Activated CD8-positive, alpha-beta memory T cell treated with anti-CD3 and anti-CD28 coated beads, Interleukin-2, amount 50 U/mL, for 48 hours (primary cell): ENCODE data around the gene YBX2.

Experiments used
- DNase-seq: peaks from one replicate; pipeline ENCODE4 v3.0.0-alpha.2; 2020

Gene YBX2

DNA sequence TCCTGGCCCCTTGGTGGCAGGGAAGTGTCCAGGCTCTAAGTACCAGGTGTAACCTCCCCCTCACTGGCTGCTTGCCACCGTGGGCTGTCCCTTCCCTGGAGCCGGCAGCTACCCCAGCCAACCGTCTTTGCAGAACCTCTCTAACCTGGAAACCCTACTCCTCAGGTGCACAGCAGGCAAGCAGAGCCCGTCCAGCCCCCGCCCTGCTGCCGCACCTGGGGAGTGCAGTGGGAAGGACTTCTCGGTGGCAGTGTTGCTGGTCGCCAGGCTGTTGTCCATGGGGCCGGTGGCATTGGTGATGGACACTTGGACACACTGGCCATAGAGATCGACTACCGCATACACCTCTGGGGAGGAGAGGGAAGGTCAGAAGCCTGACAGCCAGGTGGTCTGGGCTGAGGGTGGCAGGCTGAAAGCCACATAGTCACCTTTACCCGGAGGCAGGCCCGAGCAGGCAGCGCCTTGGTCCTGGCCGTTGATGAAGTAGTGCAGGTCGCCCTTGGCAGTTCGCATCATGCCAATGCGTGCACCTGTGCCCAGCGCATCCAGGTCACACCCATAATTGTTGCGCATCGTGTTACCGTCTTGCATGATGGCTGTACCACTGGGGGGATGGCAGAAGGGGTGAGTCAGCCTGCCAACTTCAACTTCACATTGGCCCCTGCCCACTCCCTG lies 28.2 kb upstream of the YBX2 start:
- DNase-seq = no peak

DNA sequence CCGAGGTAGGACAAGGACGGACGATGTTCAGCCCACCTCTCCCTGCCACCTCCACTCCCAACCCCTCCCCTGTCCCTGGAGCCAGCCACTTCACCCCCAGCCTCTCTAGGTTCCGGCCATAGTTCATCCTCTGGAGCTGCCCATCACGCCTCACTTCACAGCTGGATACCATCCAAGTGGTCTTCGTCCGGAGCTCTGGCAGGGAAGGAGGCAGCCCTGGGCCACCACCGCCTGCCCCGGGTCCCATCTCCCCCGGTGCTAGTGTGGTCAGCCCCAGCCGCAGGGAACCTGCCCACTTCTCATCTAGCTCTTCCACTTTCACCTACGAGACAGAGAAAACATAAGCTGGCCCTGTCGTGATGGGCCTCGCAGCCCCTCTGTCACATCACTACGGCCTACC lies 27.0 kb upstream of the YBX2 start:
- DNase-seq = no peak

- no peak for DNase-seq
Measured at GRCh38 chr17:7318121-7318860, 23.9 kb upstream of the YBX2 start.

GRCh38 chr17:7317161-7317803 lies 22.8 kb upstream of the YBX2 start:
- DNase-seq = no peak

- no peak for DNase-seq
Measured at GRCh38 chr17:7315570-7316235, 21.3 kb upstream of the YBX2 start.

DNA sequence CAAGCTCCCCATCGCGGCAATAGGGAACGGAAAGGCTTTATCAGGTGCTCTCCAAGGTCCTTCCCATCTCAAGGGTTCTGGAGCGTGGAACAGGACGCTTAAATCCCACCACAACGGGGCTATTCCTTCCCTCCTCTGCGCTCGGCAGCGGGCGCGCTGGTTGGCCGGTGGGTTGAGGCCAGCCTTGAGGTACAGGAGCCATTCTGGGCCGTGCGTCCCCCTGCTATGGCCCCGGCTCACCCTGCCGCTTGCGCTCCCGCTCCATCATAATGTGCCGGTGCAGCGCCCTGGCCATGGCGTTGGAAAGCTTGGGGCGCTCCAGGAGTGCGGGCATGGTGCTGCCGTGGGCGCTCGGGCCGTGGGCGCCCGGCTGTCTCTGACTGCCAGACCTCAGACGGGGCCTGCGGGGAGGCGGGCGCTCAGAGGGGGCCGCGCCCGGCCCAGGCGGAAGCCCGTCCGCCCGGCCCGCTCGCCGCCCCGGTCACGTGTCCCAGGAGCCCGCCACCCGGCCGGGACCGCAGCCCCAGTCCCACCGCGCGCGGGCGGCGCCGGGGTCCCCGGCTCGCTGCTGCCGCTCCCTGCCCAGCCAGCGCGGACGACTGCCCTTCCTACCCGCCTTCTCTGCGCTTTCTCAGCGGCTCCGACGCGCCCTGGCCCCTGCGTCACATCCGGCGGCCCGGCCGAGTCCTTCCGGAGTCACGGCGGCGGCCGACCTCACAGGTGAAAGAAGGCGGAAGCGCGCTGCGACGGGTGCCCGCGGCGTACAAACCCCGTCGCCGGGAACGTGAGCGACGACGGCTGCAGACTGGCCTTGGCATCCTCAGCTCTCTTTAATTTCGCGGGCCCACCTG lies 20.5 kb upstream of the YBX2 start, which contains the start of gene GPS2:
Gene GPS2, minus strand, starts transcription at position 642 of the 851 bp plus-strand sequence. Its CDS starts 308 bp downstream, at position 334.
- DNase-seq = peak; percentile 98

DNA sequence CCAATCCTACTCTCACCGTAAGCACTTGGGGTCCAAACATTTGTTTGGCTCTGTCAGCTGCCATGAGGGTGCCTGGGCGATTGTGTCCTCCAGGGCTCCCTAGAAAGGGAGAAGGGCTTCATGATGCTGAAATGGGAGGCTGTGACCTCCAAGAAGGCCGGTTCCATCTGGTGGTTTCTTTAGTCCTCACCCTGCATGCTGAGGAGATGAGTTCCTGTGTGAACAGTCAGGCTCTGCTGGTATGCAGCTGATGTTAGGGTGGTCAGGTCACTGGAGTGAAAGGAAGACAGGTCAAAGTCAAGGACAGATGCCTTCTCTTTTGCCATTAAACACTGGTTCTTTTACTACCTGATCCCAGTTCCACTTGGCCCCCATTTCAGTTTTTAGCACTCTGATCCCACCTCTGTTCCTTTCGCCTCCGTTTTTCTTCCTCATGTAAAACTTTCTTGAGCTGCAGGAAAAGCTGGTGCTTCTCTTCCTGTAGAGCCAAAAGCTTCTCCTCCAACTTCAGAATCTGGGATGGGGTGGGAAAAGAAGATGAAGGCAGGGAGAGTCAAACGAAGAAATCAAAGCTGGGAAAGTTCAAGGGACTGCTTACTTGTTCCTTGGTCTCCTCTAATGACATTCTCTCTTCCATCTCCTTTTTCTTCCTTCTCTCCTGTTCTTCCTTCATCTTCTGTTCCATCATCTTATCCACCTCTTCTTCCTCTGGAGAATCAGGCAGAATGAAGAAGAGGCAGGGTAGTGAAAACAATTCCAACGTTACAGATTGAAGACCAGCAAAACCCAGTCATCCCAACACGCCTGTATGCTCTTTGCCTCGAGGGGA lies 19.7 kb upstream of the YBX2 start:
- DNase-seq = peak; percentile 69

- peak; percentile 79 for DNase-seq
Measured at GRCh38 chr17:7313088-7313889, 18.9 kb upstream of the YBX2 start.

GRCh38 chr17:7312432-7313087 lies 18.1 kb upstream of the YBX2 start:
- DNase-seq = no peak

GRCh38 chr17:7311110-7311705 lies 16.8 kb upstream of the YBX2 start:
- no peak for DNase-seq

GRCh38 chr17:7309628-7310027 lies 15.2 kb upstream of the YBX2 start:
- DNase-seq = no peak

DNA sequence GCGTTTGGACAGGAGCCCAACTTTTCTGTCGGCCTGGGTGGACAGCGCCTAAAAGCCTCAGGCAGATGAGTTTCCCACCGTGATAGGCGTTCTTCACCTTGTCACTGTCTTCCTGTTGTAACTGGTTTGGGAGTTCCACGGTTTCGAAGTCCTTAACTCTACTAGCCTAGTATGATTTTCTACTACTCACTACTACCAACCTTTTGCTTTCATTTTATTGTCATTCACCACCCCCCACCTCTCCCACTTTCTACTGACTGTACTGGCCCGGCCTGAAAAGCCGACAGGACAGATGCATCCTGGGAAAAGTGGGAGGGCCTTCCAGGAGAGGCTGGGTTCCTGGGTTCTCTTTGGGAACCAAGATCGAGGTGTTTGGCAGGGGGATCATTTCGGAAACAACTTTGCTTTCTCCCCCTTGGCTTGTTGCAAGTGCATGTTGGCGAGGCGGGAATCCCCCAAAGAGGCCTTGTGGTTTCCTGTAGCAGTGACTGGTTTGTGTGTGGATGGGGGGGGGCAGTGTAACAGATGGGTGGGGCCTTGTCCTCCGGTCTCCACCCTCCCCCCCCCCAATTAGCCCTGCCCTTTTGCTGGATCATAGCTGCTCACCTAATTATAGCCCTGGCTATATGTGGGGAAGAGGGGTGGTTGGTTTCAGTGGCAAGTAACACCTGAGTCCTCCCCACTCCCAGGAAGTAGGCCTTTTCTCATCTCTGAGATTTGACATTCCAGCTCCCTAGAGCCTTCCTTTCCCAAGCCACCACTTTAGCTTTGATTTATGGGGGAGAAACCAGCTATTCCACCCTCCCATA lies 14.4 kb upstream of the YBX2 start:
- DNase-seq = peak; percentile 86

DNA sequence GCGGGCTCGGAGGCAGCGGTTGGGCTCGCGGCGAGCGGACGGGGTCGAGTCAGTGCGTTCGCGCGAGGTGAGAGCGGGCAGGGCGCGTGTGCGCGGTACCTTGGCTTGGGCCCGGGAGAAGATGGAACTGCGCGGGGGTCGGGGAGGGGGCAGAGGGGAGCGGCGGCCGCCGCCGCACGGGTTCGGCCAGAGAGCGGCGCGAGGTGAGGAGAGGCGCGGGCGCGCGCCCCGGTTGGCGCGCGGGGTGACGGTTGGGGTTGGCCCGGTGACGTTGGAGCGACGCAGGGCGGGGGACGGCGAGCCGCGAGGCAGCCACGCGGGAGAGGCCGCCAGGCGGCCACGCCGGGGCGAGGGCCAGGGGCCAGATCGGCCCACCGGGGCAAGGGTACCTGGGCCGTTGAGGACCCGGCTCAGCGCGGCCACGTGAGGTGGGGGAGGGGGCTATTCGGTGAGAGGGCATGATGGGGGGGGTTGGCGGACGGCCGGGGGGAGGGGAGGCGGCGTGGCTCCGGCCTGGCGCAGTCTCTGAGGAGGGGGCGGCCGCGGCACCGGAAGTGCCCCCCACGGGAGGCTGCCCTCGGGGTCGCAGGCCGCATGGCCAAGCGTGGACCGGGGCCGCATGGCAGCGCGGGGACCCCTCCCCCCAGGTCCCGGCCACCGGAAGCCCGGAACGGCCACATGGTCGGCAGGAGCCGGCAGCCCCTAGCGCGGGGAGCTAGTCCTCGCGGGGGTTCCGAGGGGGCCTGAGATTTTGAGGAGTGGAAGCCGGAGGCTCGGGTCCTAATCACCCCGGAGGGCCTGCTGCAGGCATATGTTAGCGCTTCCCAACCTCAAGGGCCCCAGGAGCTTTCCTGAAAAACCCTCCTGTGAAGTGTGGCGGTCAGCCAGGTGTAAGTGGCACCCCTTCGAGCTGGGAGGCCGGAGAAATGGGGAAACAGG lies 13.5 kb upstream of the YBX2 start:
- peak; percentile 80 for DNase-seq

DNA sequence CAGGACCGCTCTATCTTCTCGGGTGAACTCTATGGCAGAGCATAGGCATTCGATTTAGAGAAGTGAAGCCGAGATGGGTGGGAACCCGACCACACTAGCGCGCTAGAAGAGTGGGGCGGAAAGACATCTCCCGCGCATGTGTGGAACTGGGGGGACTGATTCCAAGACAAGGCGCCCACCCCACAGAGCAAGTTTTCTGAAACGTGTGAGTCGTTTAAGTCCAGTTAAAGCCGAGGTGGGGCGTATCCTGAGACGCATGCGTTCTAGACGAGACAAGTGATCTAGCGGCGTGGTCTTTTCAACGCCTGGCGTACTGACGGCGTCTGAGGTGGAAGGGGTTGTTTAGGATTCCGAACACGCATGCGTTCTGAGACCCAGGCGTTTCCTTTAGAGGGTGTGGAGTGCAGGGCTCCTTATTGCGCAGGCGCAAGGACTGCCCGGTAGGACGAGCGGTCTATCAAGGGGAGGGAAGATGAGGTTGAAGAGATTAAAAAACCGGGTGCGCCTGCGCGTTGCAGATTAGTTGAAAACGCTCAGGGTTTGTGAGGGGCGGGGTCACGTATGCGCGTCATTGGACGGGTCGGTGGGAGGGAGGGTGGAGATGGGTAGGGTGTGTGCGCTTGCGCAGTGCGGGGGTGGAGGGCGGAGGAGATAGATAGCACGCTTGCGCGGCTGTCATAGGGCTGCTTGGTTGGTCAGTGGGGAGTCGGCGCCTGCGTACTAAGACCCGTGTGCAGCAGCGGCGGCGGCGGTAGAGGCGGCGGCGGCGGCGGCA lies 12.7 kb upstream of the YBX2 start, which contains the start of gene EIF5A:
Gene EIF5A, plus strand, starts transcription at position 718 of the 775 bp plus-strand sequence. CDS start 2,008 bp downstream, outside the sequence.
- DNase-seq = peak; percentile 100

- DNase-seq = no peak
Measured at GRCh38 chr17:7304179-7304578, 9.7 kb upstream of the YBX2 start.

- peak; percentile 91 for DNase-seq
Measured at GRCh38 chr17:7296189-7296861, 1.9 kb upstream of the YBX2 start.
